Neuronal stem cell (in vitro differentiated cells): ENCODE data around the gene CRK.

ENCODE experiments used
- DNase-seq: peaks from one replicate; pipeline ENCODE4 v3.0.0-alpha.2; 2013; ENCODE audit warnings: low spot score
- H2AFZ ChIP-seq: one replicate; pipeline ENCODE4 v1.6.1; 2013; ENCODE audit warnings: mild to moderate bottlenecking, low read length, inconsistent platforms
- H2AK5ac ChIP-seq: 2 replicates; pipeline ENCODE4 v1.6.1; 2013; ENCODE audit warnings: low read depth, mild to moderate bottlenecking, inconsistent platforms, low read length, moderate library complexity, mixed read lengths
- H2BK120ac ChIP-seq: 2 replicates; pipeline ENCODE4 v1.6.1; 2013; ENCODE audit warnings: low read depth, mild to moderate bottlenecking, inconsistent platforms, low read length, moderate library complexity, mixed read lengths
- H2BK12ac ChIP-seq: one replicate; pipeline ENCODE4 v1.6.1; 2013; ENCODE audit warnings: low read length, inconsistent platforms
- H2BK15ac ChIP-seq: 2 replicates; pipeline ENCODE4 v1.6.1; 2013; ENCODE audit warnings: mild to moderate bottlenecking, low read length, inconsistent platforms, mixed read lengths
- H2BK5ac ChIP-seq: one replicate; pipeline ENCODE4 v1.6.1; 2013; ENCODE audit warnings: inconsistent platforms, mild to moderate bottlenecking, low read length, moderate library complexity
- H3K14ac ChIP-seq: one replicate; pipeline ENCODE4 v1.6.1; 2013; ENCODE audit warnings: low read length, inconsistent platforms
- H3K18ac ChIP-seq: 2 replicates; pipeline ENCODE4 v1.6.1; 2013; ENCODE audit warnings: low read length, inconsistent platforms
- H3K23ac ChIP-seq: 2 replicates; pipeline ENCODE4 v1.6.1; 2013; ENCODE audit warnings: low read depth, mild to moderate bottlenecking, mixed read lengths, low read length, inconsistent platforms; ENCODE audit not compliant: poor library complexity
- H3K27ac ChIP-seq: replicated peaks from 3 replicates; pipeline ENCODE4 v1.5.1; 2013; ENCODE audit warnings: low read length, inconsistent platforms
- H3K27me3 ChIP-seq, 3 experiments: 2 replicates each; pipeline ENCODE4 v1.6.1; 2013; ENCODE audit warnings: low read length in 3 of 3, mild to moderate bottlenecking in 2 of 3, inconsistent platforms in 1 of 3, low read depth in 1 of 3, mixed read lengths in 1 of 3, moderate library complexity in 1 of 3; ENCODE audit not compliant: control insufficient read depth in 3 of 3, insufficient read depth in 3 of 3
- H3K36me3 ChIP-seq, 2 donors: replicated peaks in 1 of 2; 2 replicates each; pipeline ENCODE4 v1.6.1; 2013; ENCODE audit warnings: low read length in 2 of 2; ENCODE audit not compliant: control insufficient read depth in 2 of 2, insufficient read depth in 2 of 2
- H3K4ac ChIP-seq: 2 replicates; pipeline ENCODE4 v1.6.1; 2013; ENCODE audit warnings: inconsistent platforms, mild to moderate bottlenecking, low read length, moderate library complexity
- H3K4me1 ChIP-seq, 2 donors: 1 replicate in 1 of 2; 2 replicates in 1 of 2; pipeline ENCODE4 v1.6.1; 2013; ENCODE audit warnings: low read length in 2 of 2, low read depth in 1 of 2; ENCODE audit not compliant: control insufficient read depth in 2 of 2, insufficient read depth in 1 of 2
- H3K4me2 ChIP-seq: one replicate; pipeline ENCODE4 v1.6.1; 2013; ENCODE audit warnings: mild to moderate bottlenecking, low read length, inconsistent platforms; ENCODE audit not compliant: insufficient read depth, poor library complexity, severe bottlenecking
- H3K4me3 ChIP-seq, 2 donors: 2 replicates each; pipeline ENCODE4 v1.5.1; 2013; ENCODE audit warnings: low read length in 2 of 2, mild to moderate bottlenecking in 2 of 2, inconsistent platforms in 1 of 2, moderate library complexity in 1 of 2
- H3K79me1 ChIP-seq: one replicate; pipeline ENCODE4 v1.6.1; 2013; ENCODE audit warnings: low read depth, mild to moderate bottlenecking, inconsistent platforms, low read length, moderate library complexity
- H3K9ac ChIP-seq: one replicate; pipeline ENCODE4 v1.6.1; 2013; ENCODE audit warnings: mild to moderate bottlenecking, low read depth, low read length, inconsistent platforms; ENCODE audit not compliant: poor library complexity
- H3K9me3 ChIP-seq, 2 donors: replicated peaks in 1 of 2; 2 replicates each; pipeline versions ENCODE3 to v1.6.1; 2013; ENCODE audit warnings: low read length in 2 of 2, mild to moderate bottlenecking in 2 of 2, inconsistent platforms in 1 of 2, low read depth in 1 of 2, mixed read lengths in 1 of 2, moderate library complexity in 1 of 2; ENCODE audit not compliant: control insufficient read depth in 2 of 2, insufficient read depth in 1 of 2
- H4K8ac ChIP-seq: one replicate; pipeline ENCODE4 v1.6.1; 2013; ENCODE audit warnings: low read depth, mild to moderate bottlenecking, inconsistent platforms, low read length, moderate library complexity
- H4K91ac ChIP-seq: one replicate; pipeline ENCODE4 v1.6.1; 2013; ENCODE audit warnings: low read length, low read depth, mild to moderate bottlenecking, inconsistent platforms; ENCODE audit not compliant: poor library complexity
- WGBS, 2 donors: extraction: QIAGEN DNeasy Blood & Tissue Kit; methylation state at CpG; one replicate each; pipeline ENCODE4 v1.1.7; 2013; ENCODE audit warnings: missing lambda C conversion rate in 2 of 2, mixed read lengths in 1 of 2; ENCODE audit not compliant: insufficient read length in 2 of 2, insufficient replicate concordance in 1 of 2; ENCODE audit errors: extremely low coverage in 2 of 2; 5-methylcytosine and 5-hydroxymethylcytosine counted together

The CRK gene

DNA sequence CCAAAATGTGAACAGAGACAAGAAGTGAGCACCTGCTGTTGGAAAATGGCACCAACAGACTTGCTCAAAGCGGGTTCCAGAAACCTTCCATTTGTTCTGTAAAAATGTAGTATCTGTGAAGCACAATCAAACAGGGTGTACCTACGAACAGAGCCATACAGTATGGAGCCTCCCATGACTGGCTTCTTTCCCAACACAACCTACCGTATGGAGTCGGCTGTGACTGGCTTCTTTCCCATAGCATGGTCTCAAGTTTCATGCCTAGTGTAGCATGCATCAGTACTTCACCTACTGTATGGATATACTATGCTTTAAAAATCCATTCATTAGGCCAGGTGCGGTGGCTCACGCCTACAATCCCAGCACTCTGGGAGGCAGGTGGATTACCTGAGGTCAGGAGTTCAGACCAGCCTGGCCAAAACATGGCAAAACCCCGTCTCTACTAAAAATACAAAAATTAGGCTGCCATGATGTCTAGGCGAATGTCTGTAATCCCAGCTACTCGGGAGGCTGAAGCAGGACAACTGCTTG, 82.3 kb downstream of the CRK start:
- Histone ChIP-seq H4K91ac (no peak overlapping the region), H2AK5ac (no peak overlapping the region), H2BK5ac (no peak overlapping the region), H3K4ac (no peak overlapping the region), H3K79me1 (no peaks in the 10 kb centered on the region), H3K36me3 (peaks cover 11 to 96% of the 10 kb centered on the region in 2 donors), H3K18ac (no peak overlapping the region), H3K14ac (no peak overlapping the region), H3K9ac (no peak overlapping the region), H2BK15ac (no peak overlapping the region), H2BK120ac (no peak overlapping the region), H4K8ac (no peak overlapping the region), H2AFZ (no peak overlapping the region), H3K4me2 (no peak overlapping the region), H2BK12ac (no peak overlapping the region), H3K27ac (no peak overlapping the region), H3K23ac (no peak overlapping the region), H3K9me3 (no peaks in the 10 kb centered on the region), H3K27me3 (no peaks in the 10 kb centered on the region), H3K4me1 (peaks cover 0 to 1% of the 10 kb centered on the region in 2 donors), H3K4me3 (no peak overlapping the region)
- no CpG with 5 or more reads among the region's 9 CpGs for WGBS, 2 donors
- DNase-seq: no peak

DNA sequence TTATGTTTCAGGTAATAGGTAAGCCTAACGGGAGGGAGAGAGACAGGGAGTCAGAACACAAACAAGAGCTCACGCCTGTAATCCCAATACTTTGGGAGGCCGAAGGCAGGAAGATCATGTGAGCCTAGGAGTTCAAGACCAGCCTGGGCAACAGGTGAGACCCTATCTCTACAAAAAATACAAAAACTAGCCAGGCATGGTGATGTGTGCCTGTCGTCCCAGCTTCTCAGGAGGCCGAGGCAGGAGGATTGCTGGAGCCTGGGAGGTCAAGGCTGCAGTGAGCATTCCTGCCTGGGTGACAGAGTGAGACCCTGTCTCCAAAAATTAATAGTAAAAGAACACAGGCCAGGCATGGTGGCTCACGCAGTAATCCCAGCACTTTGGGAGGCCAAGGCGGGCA, 83.4 kb downstream of the CRK start:
- no peak overlapping the region for H2BK5ac ChIP-seq
- H3K18ac ChIP-seq: no peak overlapping the region
- no CpG with 5 or more reads among the region's 7 CpGs for WGBS, 2 donors
- no peak overlapping the region for H4K91ac ChIP-seq
- H2AFZ ChIP-seq: no peak overlapping the region
- H3K9me3 ChIP-seq: no peaks in the 10 kb centered on the region
- no peak overlapping the region for H3K4ac ChIP-seq
- H3K36me3 ChIP-seq: peaks cover 11 to 93% of the 10 kb centered on the region in 2 donors
- no peak overlapping the region for H3K23ac ChIP-seq
- H3K4me2 ChIP-seq: no peak overlapping the region
- H2BK120ac ChIP-seq: no peak overlapping the region
- H3K4me3 ChIP-seq: no peak overlapping the region
- no peak overlapping the region for H3K14ac ChIP-seq
- no peaks in the 10 kb centered on the region for H3K27me3 ChIP-seq
- no peaks in the 10 kb centered on the region for H3K79me1 ChIP-seq
- no peak overlapping the region for H3K9ac ChIP-seq
- no peak overlapping the region for H2BK12ac ChIP-seq
- no peak overlapping the region for H2AK5ac ChIP-seq
- DNase-seq: no peak
- H2BK15ac ChIP-seq: no peak overlapping the region
- no peak overlapping the region for H4K8ac ChIP-seq
- H3K4me1 ChIP-seq: peaks cover 0 to 1% of the 10 kb centered on the region in 2 donors
- H3K27ac ChIP-seq: no peak overlapping the region

DNA sequence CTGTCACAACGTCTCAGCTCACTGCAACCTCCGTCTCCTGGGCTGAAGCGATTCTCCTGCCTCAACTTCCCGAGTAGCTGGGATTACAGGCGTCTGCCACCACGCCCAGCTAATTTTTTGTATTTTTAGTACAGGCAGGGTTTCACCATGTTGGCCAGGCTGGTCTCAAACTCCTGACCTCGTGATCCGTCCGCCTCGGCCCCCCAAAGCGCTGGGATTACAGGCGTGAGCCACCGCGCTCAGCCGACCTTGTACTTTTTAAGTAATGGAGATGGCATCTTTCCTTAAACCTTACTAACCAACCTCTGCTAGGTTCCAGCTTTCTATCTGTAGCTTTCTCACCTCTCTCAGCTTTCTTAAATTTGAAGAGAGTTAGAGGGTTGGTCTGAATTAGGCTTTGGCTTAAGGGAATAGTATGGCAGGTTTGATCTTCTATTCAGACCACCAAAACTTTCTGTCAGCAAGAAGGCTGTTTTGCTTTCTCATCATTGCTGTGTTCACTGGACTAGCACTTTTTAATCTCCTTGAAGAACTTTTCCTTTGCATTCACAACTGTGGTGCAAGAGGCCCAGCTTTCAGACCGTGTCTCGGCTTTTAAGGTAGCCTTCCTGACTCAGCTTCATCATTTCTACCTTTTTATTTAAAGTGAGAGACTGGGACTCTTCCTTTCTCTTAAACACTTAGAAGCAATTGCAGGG, 84.0 kb downstream of the CRK start:
- WGBS, 2 donors: no CpG with 5 or more reads among the region's 17 CpGs
- Histone ChIP-seq H2AFZ (no peak overlapping the region), H2BK12ac (no peak overlapping the region)

More for the DNA sequence above, 84.0 kb downstream of the CRK start:
- H3K9me3 ChIP-seq: no peaks in the 10 kb centered on the region
- no peak overlapping the region for H2BK15ac ChIP-seq
- no peak overlapping the region for H2AK5ac ChIP-seq
- no peak overlapping the region for H3K4me2 ChIP-seq
- no peak overlapping the region for H3K4me3 ChIP-seq
- H3K27me3 ChIP-seq: no peaks in the 10 kb centered on the region
- H3K23ac ChIP-seq: no peak overlapping the region
- H3K79me1 ChIP-seq: no peaks in the 10 kb centered on the region
- no peaks in the 10 kb centered on the region for H3K4me1 ChIP-seq
- H2BK120ac ChIP-seq: no peak overlapping the region
- H3K27ac ChIP-seq: no peak overlapping the region
- no peak overlapping the region for H3K18ac ChIP-seq
- H3K4ac ChIP-seq: no peak overlapping the region
- H2BK5ac ChIP-seq: no peak overlapping the region
- no peak overlapping the region for H3K14ac ChIP-seq
- no peak for DNase-seq
- no peak overlapping the region for H3K9ac ChIP-seq
- H3K36me3 ChIP-seq: peaks cover 7 to 93% of the 10 kb centered on the region in 2 donors
- no peak overlapping the region for H4K91ac ChIP-seq
- no peak overlapping the region for H4K8ac ChIP-seq
